NCI-H2227 (cell line): ENCODE measurements around the gene NAP1L1.

ENCODE experiments used
- DNase-seq: peaks from one replicate; lab custom pipeline; 2025; ENCODE audit not compliant: unreplicated experiment; lab: John Stamatoyannopoulos, UW

Gene NAP1L1

DNA sequence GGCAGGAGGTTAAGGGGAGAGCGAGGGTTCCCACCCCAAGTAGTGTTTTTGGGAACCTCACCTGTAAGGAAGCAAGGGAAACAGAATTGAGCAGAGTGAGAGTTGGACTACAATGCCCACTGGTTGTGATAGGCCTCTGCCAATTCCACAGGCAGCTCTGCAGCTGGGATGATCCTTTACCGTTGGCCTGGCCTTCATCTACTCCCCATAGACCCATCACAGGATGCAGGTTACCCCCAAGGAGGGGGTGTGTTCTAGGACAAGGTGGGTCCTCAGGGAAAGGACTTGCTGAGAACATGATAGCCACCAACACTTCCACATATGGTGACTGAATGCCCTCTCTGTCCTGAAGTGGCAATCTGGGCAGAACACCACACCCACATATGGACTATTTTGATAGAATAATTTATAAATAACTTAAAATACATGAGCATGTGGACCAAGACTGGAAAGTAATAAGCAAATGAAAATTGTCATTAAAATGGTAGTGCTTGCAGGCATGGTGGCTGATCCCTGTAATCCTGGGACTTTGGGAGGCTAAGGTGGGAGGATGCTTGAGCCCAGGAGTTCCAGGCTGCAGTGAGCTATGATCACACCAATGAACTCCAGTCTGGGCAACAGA lies 61.3 kb downstream of the NAP1L1 start:
- no peak for DNase-seq

GRCh38 chr12:76022506-76022905 lies 62.0 kb downstream of the NAP1L1 start:
- no peak for DNase-seq

DNA sequence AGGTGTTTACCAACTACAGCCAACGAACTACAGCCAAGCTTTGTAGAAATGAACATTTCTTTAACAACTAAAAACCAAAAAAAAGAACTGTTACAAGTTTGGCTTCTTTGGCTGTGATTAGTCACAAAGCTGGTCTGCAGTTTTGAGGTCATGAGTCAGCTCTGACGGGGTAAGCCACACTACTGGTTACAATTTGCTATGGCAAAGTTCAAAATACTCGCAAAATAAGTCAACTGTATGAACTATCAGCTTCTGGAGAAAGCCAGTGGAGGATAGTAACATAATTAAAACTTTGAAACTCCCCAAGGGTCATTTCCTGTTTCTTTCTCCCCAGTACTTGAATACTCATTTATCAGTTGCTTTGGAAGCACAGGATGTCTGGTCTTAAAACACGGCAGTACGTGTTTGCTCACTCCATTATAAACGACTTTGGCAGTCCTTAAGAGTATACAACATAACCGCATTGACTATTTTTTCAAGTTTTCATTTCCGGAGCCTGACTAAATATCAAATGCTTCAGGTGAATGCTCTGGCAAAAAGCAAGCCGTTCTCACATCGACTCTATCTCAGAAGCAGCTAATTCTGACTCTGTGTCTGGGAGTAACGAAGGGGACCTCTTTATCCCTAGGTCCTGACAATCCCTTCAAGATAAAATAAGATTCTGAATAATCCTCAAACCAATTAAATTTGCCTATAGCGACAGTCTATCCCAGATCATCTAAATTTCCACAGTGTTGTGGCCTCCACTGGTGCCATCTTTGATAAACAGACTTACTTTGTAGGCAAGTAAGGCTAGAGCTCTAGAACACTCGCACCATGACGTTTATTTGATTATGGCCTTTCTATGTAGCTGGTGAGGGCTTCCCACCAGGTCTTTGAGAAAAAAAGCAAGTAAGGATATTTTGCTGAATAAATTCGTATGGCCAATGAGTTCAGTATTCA lies 63.5 kb downstream of the NAP1L1 start:
- DNase-seq, result no peak

DNA sequence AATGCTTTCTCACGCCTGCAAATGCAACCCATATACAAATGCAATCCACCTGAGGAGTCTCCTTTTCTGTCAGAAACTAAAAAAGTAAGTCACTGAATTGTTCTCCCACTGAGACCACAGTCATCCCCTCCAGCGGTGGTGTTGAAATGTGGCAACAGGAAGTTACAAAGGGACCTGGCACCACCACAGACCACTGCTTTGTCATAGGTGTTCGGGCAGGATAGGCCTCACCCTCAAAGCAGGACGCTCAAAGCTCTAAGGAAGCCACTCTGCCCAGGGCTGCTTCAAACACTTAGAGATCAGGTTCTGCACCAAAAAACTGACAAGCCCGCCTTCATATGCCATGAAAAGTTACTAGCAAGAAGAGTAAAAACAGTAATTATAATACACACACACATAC lies 64.2 kb downstream of the NAP1L1 start:
- DNase-seq, result no peak

DNA sequence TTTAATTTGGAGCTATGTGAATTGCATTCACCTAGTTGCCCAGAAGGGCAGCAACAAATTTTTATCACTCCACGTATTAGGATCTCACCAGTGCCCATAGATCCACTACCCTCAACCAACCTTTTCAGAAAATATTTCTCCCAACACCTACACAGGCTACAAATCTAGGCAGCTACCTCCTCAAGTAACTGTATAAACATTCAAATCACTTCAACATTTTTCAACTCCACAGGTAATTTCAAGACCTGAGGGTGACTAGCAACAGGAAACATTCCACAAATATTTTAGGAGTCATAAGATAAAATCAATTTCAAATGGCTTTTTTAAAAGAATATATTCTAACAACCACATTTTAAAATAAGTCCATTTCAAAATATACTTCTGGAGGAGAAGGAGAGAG lies 65.8 kb downstream of the NAP1L1 start:
- DNase-seq, result no peak

- peak; percentile 62 for DNase-seq
Measured at GRCh38 chr12:76018111-76018510, 66.4 kb downstream of the NAP1L1 start.

DNA sequence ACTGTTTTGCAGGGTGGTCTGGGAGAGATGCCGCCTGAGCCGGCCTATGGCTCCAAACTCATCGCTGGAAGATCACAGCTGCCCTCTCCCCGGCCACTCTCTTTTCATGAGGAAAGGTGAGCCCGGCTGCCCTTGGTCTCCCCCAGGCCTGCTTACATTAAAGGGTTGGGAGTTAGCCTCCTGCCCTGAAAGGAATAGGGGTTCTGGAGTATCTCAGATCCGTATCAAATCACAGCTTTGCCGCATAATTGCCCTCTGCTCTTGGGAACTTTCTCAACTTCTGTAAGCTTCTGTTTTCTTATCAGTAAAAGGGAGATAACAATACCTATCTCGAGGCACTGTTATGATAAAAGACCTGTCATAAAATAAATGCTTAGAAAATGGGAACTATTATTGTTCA lies 70.5 kb downstream of the NAP1L1 start:
- no peak for DNase-seq

DNA sequence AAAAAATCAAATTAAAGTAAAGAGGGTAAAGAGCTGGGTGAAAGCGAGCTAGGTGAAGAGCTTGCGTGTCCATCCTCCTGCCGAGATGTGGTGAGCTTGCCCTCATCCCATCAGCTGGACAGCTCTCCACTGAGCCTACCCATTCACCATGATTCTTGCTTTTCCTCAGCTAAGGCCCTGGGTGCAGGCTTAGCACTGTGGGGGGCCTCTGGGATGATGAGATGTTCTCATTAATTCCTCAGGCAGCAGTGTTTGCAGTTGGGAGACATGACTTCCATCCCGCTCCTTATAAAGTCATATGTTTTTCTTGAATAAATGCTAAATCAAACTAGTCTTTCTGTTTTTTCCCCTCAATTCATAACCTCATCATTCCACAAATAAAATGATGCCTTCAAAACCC lies 70.9 kb downstream of the NAP1L1 start:
- DNase-seq, result no peak

DNA sequence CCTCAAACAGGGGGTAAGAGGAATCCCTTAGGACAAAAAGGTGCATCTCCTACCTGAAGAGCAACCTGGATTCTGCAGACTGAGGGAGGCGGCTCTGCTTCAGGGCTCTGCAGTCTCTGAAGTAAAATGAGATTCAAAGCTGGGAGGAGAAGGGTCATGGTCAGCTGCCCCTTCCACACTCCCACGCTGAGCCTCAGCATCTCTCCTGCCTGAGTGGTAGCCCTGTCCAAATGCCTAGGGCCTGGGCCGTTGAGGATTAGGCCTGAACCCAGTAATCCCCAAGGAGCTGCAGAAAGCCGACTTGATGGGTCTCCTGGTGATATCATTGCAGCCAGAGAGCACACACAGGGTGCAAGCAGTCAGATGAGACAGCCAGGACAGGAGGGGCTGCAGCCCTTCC lies 71.8 kb downstream of the NAP1L1 start:
- DNase-seq, result no peak

DNA sequence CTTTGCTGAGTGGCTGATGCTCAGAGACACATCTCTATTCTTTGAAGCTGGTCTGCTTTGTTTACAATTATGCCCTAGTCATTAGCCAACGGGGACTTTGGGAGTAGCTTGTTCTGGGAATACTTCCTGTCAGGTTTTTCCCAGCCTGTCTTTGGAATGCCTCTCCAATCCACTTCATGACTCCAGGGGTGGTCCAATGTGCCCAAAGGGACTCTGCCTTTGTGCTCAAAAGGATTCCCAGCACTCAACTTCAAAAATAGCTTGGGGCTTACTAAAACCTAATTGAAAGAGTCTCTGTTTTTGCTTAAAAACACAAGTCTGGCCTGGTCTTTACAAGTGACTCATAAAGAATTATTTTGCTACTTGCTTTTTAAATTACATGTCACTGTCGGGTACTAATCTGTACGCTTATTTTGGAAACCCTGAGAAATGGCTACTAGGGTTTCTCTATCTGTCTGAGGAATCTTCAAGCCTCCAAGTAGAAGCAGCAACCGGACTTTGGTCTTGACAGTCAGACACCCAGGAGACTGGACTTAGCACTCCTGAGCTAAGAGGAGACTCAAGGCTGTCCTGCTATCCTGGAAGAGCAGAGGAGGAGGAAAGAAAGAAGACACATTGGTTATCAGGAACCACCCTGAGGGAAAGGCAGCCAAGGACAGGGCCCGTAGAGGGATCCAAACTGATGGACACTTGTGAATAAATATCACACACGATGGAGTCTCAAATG lies 73.6 kb downstream of the NAP1L1 start:
- DNase-seq, result no peak

GRCh38 chr12:76008428-76008827 lies 76.1 kb downstream of the NAP1L1 start:
- DNase-seq, result no peak

DNA sequence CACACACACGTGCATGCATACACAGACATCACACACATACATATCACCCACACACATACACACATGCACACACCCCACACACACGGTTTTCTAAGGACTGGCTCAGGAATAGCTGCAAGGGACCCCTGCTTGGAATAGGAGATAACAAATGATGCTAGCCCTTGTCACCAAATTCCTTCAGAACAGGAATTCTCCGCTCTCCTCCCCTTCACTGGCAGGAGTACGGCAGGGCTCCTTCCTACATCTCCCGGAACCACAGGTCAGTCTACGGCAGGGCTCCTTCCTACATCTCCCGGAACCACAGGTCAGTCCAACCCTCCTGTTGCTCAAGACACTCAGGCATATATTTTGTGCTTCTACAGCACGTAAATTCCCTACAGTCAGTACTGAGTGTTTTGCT lies 76.8 kb downstream of the NAP1L1 start:
- DNase-seq, result no peak

GRCh38 chr12:76006028-76006925 lies 78.2 kb downstream of the NAP1L1 start:
- DNase-seq, result peak; percentile 17

DNA sequence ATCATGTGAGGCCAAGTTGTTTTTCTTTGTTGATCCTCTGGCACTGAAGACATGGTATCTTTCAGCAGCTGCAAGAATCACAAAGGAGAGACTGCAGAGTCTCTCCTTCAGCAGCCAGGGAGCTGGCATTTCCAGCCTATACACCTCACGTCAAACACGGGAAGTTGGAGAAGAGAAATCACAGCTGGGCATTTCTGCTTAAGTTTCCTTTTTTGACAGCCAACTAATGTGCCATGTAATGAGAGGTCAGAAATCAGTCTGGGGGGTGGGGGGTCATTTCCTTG lies 81.2 kb downstream of the NAP1L1 start:
- no peak for DNase-seq

DNA sequence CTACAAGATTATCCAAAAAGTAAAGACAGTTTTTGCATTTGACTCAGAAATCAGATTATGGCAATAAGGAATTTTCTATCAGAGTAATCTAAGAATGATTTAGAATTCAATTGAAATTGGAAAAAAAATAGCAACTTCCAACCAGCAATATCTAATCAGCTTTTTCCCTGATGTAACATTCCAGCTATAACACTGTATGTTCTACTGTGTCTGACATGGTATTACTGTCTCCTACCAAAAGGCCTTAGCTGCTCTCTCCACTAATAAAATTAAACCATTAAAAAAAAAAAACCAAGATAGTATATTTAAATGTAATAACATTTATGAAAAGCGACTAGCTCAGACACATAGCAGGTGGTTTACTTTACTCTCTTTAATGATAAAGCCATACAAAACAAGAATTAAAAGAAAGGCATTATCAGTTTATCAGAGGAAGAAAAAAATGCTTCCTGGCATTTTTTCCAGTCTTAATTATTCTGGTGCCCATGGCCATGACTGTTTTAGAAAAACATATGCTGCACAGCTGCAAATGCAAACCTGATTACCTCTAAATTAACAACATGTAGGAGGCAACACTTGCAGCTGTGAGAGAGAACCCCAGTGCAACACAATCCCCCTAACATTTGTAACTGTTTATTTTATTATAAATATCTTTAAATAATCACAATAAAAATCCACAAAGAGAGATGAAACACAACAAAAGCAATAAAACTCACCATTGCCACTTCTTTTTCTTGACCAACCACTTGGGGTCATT lies 81.7 kb downstream of the NAP1L1 start:
- DNase-seq, result no peak

DNA sequence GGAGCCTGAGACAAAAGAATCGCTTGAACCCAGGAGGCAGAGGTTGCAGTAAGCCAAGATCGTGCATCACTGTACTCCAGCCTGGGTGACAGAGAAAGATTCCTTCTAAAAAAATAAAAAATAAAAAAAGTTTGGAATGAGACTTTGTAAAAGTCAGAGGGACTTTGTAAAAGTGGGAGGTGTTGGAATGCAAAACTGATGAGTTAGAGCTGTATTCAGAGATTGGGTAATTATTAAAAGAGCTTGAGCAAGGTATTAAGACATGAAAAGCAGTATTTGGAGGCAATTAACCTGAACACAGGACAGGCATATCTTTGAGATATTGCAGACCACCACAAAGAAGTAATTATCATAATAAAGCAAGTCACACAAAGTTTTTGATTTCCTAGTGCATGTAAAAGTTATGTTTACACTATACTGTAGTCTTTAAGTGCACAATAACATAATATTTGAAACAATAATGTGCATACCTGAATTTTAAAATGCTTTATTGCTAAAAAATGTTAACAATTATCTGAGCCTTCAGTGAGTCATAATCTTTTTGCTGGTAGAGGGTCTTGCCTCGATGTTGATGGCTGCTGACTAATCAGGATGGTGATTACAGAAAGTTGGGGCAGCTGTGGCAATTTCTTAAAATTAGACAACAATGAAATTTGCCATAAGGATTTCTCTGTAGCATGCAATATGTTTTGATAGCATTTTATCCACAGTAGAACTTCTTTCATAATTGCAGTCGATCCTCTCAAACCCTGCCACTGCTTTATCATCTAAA lies 86.0 kb downstream of the NAP1L1 start:
- no peak for DNase-seq

DNA sequence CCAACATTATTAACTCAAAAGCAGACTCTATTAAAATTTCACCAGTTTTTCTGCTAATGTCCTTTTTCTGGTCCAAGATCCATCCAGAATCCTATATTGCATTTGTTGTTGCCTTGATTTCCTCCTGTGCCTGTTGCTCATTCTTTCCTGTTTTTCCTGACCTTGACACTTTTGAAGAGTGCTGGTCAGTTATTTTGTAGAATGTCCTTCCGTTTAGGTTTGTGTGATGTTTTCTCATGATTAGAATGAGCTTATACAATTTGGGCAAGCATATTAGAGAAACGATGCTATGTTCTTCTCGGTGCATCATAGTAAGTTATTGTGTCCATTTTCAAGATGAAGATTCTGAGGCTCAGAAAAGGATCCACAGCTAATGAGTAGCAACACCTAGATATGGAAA lies 86.8 kb downstream of the NAP1L1 start:
- no peak for DNase-seq

- no peak for DNase-seq
Measured at GRCh38 chr12:75996861-75997447, 87.5 kb downstream of the NAP1L1 start.

GRCh38 chr12:75995691-75996090 lies 88.8 kb downstream of the NAP1L1 start:
- DNase-seq, result no peak
